Measurements from ENCODE around the gene CCDC149. TPM values are rescaled to one million over a fixed set of nuclear protein-coding genes. Genes with fewer than 3 reads are reported as not detected.

Gene CCDC149
- total and polyA plus RNA-seq, 2 of the 4 experiments (the other 2 are of a cell fraction) = 6.7 to 7.0 TPM

GRCh38 chr4:24807611-24808010 is 105.2 kb downstream of the CCDC149 start:
- Histone ChIP-seq H3K14ac (replicated peaks; ENCODE audit: low read depth, low read length) (no peak overlapping the region), H2BK20ac (ENCODE audit: low read depth, low read length) (no peak overlapping the region), H3K27ac (ENCODE audit: insufficient read depth, low read length) (no peak overlapping the region), H2BK15ac (ENCODE audit: low read depth, low read length) (no peak overlapping the region), H3K9me1 (ENCODE audit: insufficient read depth, low read length) (peaks cover 8% of the 10 kb centered on the region), H2AK5ac (ENCODE audit: low read depth, low read length) (no peak overlapping the region; the same call in 1 of the 2 replicates), H4K5ac (ENCODE audit: low read depth, low read length) (no peak overlapping the region), H3K36me3 (ENCODE audit: control insufficient read depth, insufficient read depth, low read length) (peaks cover 3% of the 10 kb centered on the region; the same call in 1 of the 2 replicates), H3K4me3 (ENCODE audit: insufficient read depth, low read depth, low read length) (no peak overlapping the region), H3K4ac (ENCODE audit: low read depth, low read length) (no peak overlapping the region), H3K79me1 (ENCODE audit: low read depth in 1 of 2, low read length in 2 of 2) (peaks cover 0 to 5% of the 10 kb centered on the region in 2 experiments; a peak in 1 of 4 replicates), H3K9ac (ENCODE audit: low read depth, low read length) (no peak overlapping the region), H3K56ac (ENCODE audit: extremely low read depth, insufficient read depth, low read length) (no peak overlapping the region), H3K4me2 (ENCODE audit: low read depth, low read length) (no peak overlapping the region), H3K27me3 (ENCODE audit: control insufficient read depth, insufficient read depth, low read length) (no peaks in the 10 kb centered on the region), H3K18ac (ENCODE audit: low read depth, low read length) (no peak overlapping the region), H2BK120ac (ENCODE audit: low read depth, low read length) (no peak overlapping the region), H2AFZ (replicated peaks; ENCODE audit: low read length, poor library complexity) (no peak overlapping the region), H3K9me3 (ENCODE audit: control insufficient read depth, insufficient read depth, low read length) (no peaks in the 10 kb centered on the region), H3K23ac (ENCODE audit: low read depth, low read length) (no peak overlapping the region), H2BK5ac (ENCODE audit: low read depth, low read length, poor library complexity, severe bottlenecking) (no peak overlapping the region), H4K8ac (ENCODE audit: low read depth in 2 of 2, low read length in 2 of 2) (no peak overlapping the region), H4K91ac (ENCODE audit: insufficient read depth, low read depth, low read length) (no peak overlapping the region), H3K4me1 (ENCODE audit: control insufficient read depth, insufficient read depth, low read length) (peaks cover 11% of the 10 kb centered on the region), H4K20me1 (ENCODE audit: insufficient read depth, low read length) (0 out of 2 replicates have a peak, but pooled peaks cover 3% of the 10 kb centered on the region), H2AK9ac (replicated peaks; ENCODE audit: low read depth, low read length, poor library complexity) (no peak overlapping the region)
- intact Hi-C loops (cut with micrococcal nuclease) = no loop called here
- 92% methylated on average over 2 of the region's 5 CpGs; no CpG with 5 or more reads in 1 of the 2 experiments for WGBS, 2 experiments (ENCODE audit: extremely low coverage in 2 of 2, insufficient read length in 1 of 2)
- ChIA-PET CTCF (no interaction called here), POLR2A (ENCODE audit: unreplicated experiment) (no interaction called here)
- no TSS peak for BruUV-seq (replicated peaks)
- TF ChIP-seq ELK1 (IDR thresholded peaks at IDR 0.05; ENCODE audit: borderline replicate concordance, low read depth, low read length) = no peak
- ATAC-seq (ENCODE audit: low read depth) = no peak
- dilution Hi-C loops (cut with HindIII; ENCODE audit: low sequenced_read_pairs, unreplicated experiment) = no loop called here
- no peak for DNase-seq
- in situ Hi-C loops (cut with MboI; ENCODE audit: low sequenced_read_pairs) = no loop called here

Data from IMR-90 (cell line).